Nephron progenitor cell (in vitro differentiated cells): ENCODE results near the gene SERTAD3.

Experiments used
- DNase-seq: peaks from one replicate; pipeline ENCODE4 v3.0.0; 2021
- H3K27ac Mint-ChIP-seq: 2 replicates; pipeline ENCODE4 v1.8.0; 2021; ENCODE audit warnings: mild to moderate bottlenecking, moderate library complexity, mixed read lengths
- H3K27me3 Mint-ChIP-seq: 2 replicates; pipeline ENCODE4 v1.8.0; 2021; ENCODE audit warnings: mild to moderate bottlenecking, low read depth, mixed read lengths; ENCODE audit not compliant: poor library complexity
- H3K36me3 Mint-ChIP-seq: 2 replicates; pipeline ENCODE4 v1.8.0; 2021; ENCODE audit warnings: low read depth, mixed read lengths
- H3K4me1 Mint-ChIP-seq: 2 replicates; pipeline ENCODE4 v1.8.0; 2021; ENCODE audit warnings: mixed read lengths
- H3K4me3 Mint-ChIP-seq: 2 replicates; pipeline ENCODE4 v1.8.0; 2021; ENCODE audit warnings: mild to moderate bottlenecking, moderate library complexity, mixed read lengths
- H3K9me3 Mint-ChIP-seq: 2 replicates; pipeline ENCODE4 v1.8.0; 2021; ENCODE audit warnings: mild to moderate bottlenecking, moderate library complexity, mixed read lengths
- TF ChIP-seq, protein P1 (sequence below): fragments of 200-600 bp; sonication (generic); IDR thresholded peaks from 2 replicates; pipeline ENCODE4 v1.5.0; 2021; ENCODE audit warnings: antibody characterized with exemption

Gene SERTAD3

DNA sequence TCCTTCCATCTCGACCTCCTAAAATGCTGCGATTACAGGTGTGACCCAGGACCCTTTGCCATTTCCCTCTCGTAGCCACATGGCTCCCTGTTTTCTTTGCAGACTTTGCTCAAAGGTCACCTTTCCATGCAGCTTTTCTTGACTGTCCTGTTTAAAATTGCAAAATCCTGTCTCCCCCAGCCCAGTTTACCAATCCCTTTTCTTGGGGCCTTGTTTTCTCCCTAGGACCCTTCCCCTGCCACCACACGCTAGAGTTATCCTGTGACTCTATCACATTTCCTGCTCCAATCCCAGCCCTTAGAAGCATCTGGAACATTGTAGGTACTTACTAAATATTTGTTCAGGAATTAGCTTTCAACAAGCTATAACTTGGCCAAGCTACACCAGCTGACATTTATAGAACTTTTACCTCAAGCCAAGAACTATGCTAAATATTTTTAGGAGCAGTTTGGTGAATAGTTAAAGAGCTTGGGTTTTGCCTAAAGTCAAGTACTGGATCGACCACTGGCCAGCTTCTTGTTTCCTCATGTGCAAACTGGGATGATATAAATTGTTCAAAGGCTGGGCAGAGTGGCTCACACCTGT is 9.1 kb upstream of the SERTAD3 start:
- H3K4me1 Mint-ChIP-seq, result peaks cover 11% of the 10 kb centered on the region
- peaks cover 3% of the 10 kb centered on the region for H3K27me3 Mint-ChIP-seq
- H3K9me3 Mint-ChIP-seq, result no peaks in the 10 kb centered on the region
- TF ChIP-seq, protein P1, sequence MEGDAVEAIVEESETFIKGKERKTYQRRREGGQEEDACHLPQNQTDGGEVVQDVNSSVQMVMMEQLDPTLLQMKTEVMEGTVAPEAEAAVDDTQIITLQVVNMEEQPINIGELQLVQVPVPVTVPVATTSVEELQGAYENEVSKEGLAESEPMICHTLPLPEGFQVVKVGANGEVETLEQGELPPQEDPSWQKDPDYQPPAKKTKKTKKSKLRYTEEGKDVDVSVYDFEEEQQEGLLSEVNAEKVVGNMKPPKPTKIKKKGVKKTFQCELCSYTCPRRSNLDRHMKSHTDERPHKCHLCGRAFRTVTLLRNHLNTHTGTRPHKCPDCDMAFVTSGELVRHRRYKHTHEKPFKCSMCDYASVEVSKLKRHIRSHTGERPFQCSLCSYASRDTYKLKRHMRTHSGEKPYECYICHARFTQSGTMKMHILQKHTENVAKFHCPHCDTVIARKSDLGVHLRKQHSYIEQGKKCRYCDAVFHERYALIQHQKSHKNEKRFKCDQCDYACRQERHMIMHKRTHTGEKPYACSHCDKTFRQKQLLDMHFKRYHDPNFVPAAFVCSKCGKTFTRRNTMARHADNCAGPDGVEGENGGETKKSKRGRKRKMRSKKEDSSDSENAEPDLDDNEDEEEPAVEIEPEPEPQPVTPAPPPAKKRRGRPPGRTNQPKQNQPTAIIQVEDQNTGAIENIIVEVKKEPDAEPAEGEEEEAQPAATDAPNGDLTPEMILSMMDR, result no peak
- no peak overlapping the region for H3K27ac Mint-ChIP-seq
- H3K36me3 Mint-ChIP-seq, result peaks cover 10% of the 10 kb centered on the region
- no peak overlapping the region for H3K4me3 Mint-ChIP-seq
- no peak for DNase-seq

DNA sequence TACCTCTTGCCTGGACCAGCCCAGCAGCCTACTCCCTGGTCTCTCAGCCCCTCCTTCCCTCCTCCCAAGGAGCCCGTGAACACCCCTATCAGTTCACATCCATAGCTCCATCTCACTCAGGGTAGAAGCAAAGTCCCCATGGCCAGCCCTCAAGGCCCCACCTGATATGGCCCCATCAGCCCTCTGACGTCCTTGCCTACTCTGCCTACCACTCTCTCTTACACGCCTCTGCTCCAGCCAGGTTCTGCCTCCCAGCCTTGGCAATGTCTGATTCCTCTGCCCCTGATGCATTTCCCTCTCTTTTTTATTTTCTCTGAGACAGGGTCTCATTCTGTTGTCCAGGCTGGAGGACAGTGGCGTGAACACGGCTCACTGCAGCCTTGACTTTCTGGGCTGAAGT is 7.9 kb upstream of the SERTAD3 start:
- TF ChIP-seq, protein P1, result no peak
- Mint-ChIP-seq H3K27me3 (peaks cover 3% of the 10 kb centered on the region), H3K9me3 (no peaks in the 10 kb centered on the region), H3K36me3 (peaks cover 10% of the 10 kb centered on the region), H3K4me3 (no peak overlapping the region), H3K27ac (no peak overlapping the region), H3K4me1 (peaks cover 21% of the 10 kb centered on the region)
- DNase-seq, result no peak

DNA sequence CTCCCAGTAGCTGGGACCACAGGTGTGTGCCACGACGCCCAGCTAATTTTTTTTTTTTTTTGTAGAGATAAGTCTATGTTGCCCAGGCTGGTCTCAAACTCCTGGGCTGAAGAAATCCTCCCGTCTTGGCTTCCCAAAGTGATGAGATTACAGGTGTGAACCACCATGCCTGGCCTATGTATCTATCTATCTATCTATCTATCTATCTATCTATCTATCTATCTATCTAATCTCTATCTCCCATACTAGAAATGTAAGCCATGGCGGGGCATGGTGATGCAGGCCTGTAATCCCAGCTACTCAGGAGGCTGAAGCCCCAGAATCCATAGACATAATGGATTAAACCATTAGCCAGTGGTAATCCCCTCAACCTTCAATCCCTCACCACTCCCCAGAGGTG is 6.5 kb upstream of the SERTAD3 start:
- Mint-ChIP-seq H3K27me3 (peaks cover 3% of the 10 kb centered on the region), H3K4me3 (no peak overlapping the region), H3K9me3 (no peaks in the 10 kb centered on the region), H3K4me1 (peaks cover 32% of the 10 kb centered on the region), H3K36me3 (peaks cover 10% of the 10 kb centered on the region), H3K27ac (no peak overlapping the region)
- TF ChIP-seq, protein P1, result no peak
- DNase-seq, result no peak

DNA sequence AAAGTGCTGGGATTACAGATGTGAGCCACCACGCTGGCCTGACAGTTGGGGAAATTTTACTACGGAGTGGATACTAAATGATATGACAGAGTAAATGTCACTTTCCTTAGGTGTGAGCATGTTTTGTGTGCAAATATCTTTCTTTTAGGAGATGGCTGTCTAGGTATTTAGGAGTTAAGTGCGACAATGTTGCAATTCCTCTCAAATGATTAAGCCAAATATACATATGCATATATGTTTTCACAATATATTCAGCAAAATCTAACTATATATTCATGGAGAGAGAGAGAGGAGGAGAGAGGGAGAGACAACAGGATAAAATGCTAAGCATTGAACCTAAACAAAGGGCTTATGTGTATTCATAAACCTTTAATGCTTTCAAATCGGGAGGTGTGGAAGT is 5.4 kb upstream of the SERTAD3 start:
- TF ChIP-seq, protein P1, result no peak
- Mint-ChIP-seq H3K36me3 (peaks cover 10% of the 10 kb centered on the region), H3K4me1 (peaks cover 38% of the 10 kb centered on the region), H3K27me3 (no peaks in the 10 kb centered on the region), H3K9me3 (no peaks in the 10 kb centered on the region), H3K4me3 (no peak overlapping the region), H3K27ac (peak overlapping the region; percentile 64)
- DNase-seq, result no peak

DNA sequence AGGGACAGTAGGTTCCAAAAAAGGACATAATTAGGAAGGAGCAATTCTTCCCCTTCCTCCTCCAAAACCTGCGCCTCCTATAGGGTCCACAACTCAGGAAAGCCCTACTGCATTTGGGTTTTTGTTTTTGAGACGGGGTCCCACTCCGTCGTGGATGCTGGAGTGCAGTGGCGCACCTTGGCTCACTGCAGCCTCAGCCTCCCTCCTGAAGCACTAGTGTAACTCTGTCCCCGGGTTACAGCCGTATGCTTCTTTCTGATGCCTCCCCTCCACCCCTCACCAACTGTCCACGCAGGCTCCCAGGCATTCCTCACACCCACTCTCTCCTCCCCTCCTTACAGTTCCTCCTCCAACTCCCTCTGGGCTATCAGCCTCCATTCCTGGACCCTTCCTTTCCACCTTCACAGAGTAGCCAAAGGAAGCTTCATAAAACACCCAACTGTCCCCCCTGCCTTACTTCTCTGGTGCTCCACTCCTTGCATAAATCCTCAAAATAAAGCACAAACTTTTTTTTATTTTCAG is 2.2 kb upstream of the SERTAD3 start:
- Mint-ChIP-seq H3K27me3 (peaks cover 4% of the 10 kb centered on the region), H3K9me3 (no peaks in the 10 kb centered on the region), H3K27ac (peak overlapping the region; percentile 97), H3K36me3 (peaks cover 15% of the 10 kb centered on the region), H3K4me3 (peak overlapping the region; percentile 24), H3K4me1 (peaks cover 49% of the 10 kb centered on the region)
- TF ChIP-seq, protein P1, result no peak
- DNase-seq, result no peak

DNA sequence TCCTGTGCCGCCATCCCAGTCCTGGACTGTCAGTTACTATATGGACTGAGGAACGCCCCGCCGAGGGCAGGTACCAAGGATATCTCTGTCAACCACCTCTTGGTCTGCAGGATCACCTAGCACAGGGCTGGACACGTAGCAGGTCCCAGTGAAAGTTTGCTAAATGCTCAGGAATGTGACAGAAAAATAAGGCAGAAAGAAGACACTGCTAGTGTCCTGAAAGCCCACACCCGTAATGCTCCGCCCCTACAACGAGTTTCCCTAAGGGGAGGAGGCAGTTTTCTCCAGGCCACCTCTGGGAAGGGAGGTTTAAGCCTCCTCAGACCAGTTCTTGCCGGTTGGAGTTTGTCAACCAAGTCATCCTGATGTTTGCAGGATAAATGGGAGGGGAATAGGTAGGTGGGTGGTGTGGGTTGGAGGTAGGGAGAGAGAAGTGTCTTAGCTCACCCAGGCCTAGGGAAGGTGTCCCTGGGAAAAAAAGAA is 1.7 kb upstream of the SERTAD3 start:
- peak overlapping the region; percentile 75 for H3K4me3 Mint-ChIP-seq
- TF ChIP-seq, protein P1, result no peak
- peak; percentile 54 for DNase-seq
- no peaks in the 10 kb centered on the region for H3K9me3 Mint-ChIP-seq
- peaks cover 54% of the 10 kb centered on the region for H3K4me1 Mint-ChIP-seq
- peaks cover 4% of the 10 kb centered on the region for H3K27me3 Mint-ChIP-seq
- peaks cover 19% of the 10 kb centered on the region for H3K36me3 Mint-ChIP-seq
- peak overlapping the region; percentile 97 for H3K27ac Mint-ChIP-seq
